GM18858 (cell line): ENCODE results near the gene GNGT1.

ENCODE experiments used
- ATAC-seq: cut with Tn5 transposase; IDR thresholded peaks from one replicate; pipeline ENCODE4 v1.9.1; 2021; ENCODE audit not compliant: unreplicated experiment

Gene GNGT1

GRCh38 chr7:93938293-93938692 is 31.9 kb downstream of the GNGT1 start:
- no peak for ATAC-seq

- no peak for ATAC-seq
Measured at GRCh38 chr7:93941945-93942344, 35.6 kb downstream of the GNGT1 start.

GRCh38 chr7:93943816-93944540 is 37.6 kb downstream of the GNGT1 start:
- no peak for ATAC-seq

- ATAC-seq: no peak
Measured at GRCh38 chr7:93944673-93945072, 38.3 kb downstream of the GNGT1 start.

GRCh38 chr7:93945083-93945482 is 38.7 kb downstream of the GNGT1 start:
- ATAC-seq: no peak

GRCh38 chr7:93945756-93946535 is 39.6 kb downstream of the GNGT1 start:
- ATAC-seq: no peak

GRCh38 chr7:93948106-93948505 is 41.7 kb downstream of the GNGT1 start:
- no peak for ATAC-seq

- no peak for ATAC-seq
Measured at GRCh38 chr7:93948873-93949272, 42.5 kb downstream of the GNGT1 start.

- ATAC-seq: no peak
Measured at GRCh38 chr7:93949423-93949822, 43.1 kb downstream of the GNGT1 start.

- ATAC-seq: peak; percentile 74
Measured at GRCh38 chr7:93955304-93955703, 48.9 kb downstream of the GNGT1 start.

- peak; percentile 47 for ATAC-seq
Measured at GRCh38 chr7:93957767-93958166, 51.4 kb downstream of the GNGT1 start.

- ATAC-seq: no peak
Measured at GRCh38 chr7:93958216-93958615, 51.8 kb downstream of the GNGT1 start.

- ATAC-seq: no peak
Measured at GRCh38 chr7:93958651-93959050, 52.3 kb downstream of the GNGT1 start.
